B cell (primary cell): ENCODE data around the gene LILRB1. TPM values are rescaled to one million over a fixed set of nuclear protein-coding genes. Genes with fewer than 3 reads are reported as not detected.
A peak's percentile ranks its signal among the peaks of the same experiment; 100 is the strongest.
"Not testable (repeated sequence)": the region's sequence is repeated elsewhere in the genome, so short reads cannot be mapped to it uniquely, and the experiment has no call there.

Experiments
- ATAC-seq: fragments of 200-7000 bp; cut with Tn5 transposase; one replicate; pipeline ENCODE4 v1.10.0; 2021; ENCODE audit warnings: low read depth, mild to moderate bottlenecking, moderate number of reproducible peaks, moderate library complexity
- CTCF ChIA-PET: fragments of 350-600 bp; sonication (Branson Sonifier 250); formaldehyde crosslinking; loops from one replicate; lab custom pipeline; 2021; ENCODE audit warnings: antibody characterized with exemption, inconsistent platforms; lab: Charles Lee
- POLR2A ChIA-PET: fragments of 350-600 bp; sonication (Branson Sonifier 250); formaldehyde crosslinking; loops from one replicate; lab custom pipeline; 2021; ENCODE audit warnings: antibody characterized with exemption; lab: Charles Lee
- DNase-seq: peaks from one replicate; pipeline ENCODE4 v3.0.0; 2013
- H2AFZ ChIP-seq: 2 replicates; pipeline ENCODE4 v1.6.1; 2012; ENCODE audit warnings: mild to moderate bottlenecking, low read depth, low read length; ENCODE audit not compliant: insufficient read depth, poor library complexity, severe bottlenecking
- H3K27ac ChIP-seq, 2 donors: 1 replicate in 1 of 2; 2 replicates in 1 of 2; pipeline ENCODE4 v1.5.1; 2012 to 2013; ENCODE audit warnings: low read length in 2 of 2, mild to moderate bottlenecking in 2 of 2, moderate library complexity in 1 of 2
- H3K27me3 ChIP-seq, 4 experiments: fragments of 200-600 bp in 1 of 4; sonication (generic) in 1 of 4; replicated peaks in 1 of 4; 1 replicate in 2 of 4; 2 replicates in 2 of 4; pipeline versions ENCODE4 v1.6.1 to v1.7.0; 2013 to 2016; ENCODE audit warnings: low read length in 3 of 4, mild to moderate bottlenecking in 2 of 4, mixed read lengths in 1 of 4, moderate library complexity in 1 of 4; ENCODE audit not compliant: insufficient read depth in 4 of 4, control insufficient read depth in 3 of 4; ENCODE audit errors: control extremely low read depth in 1 of 4
- H3K36me3 ChIP-seq, 2 experiments: replicated peaks in 1 of 2; 1 replicate in 1 of 2; 2 replicates in 1 of 2; pipeline versions ENCODE4 v1.6.1 to v1.7.1; 2013; ENCODE audit warnings: low read length in 1 of 2; ENCODE audit not compliant: insufficient read depth in 2 of 2, control insufficient read depth in 1 of 2; ENCODE audit errors: control extremely low read depth in 1 of 2, extremely low read depth in 1 of 2
- H3K4me1 ChIP-seq, 2 donors: fragments of 200-600 bp in 1 of 2; sonication (generic) in 1 of 2; 1 replicate in 1 of 2; 2 replicates in 1 of 2; pipeline versions ENCODE4 v1.5.1 to v1.6.1; 2013 to 2017; ENCODE audit warnings: low read length in 2 of 2; ENCODE audit not compliant: control insufficient read depth in 2 of 2, insufficient read depth in 2 of 2
- H3K4me2 ChIP-seq: replicated peaks from 2 replicates; pipeline ENCODE3; 2012; ENCODE audit warnings: mild to moderate bottlenecking, low read depth, low read length; ENCODE audit not compliant: poor library complexity, severe bottlenecking
- H3K4me3 ChIP-seq, 5 experiments: fragments of 200-600 bp in 1 of 5; sonication (generic) in 1 of 5; 1 replicate in 3 of 5; 2 replicates in 2 of 5; pipeline versions ENCODE4 v1.5.1 to v1.7.0; 2011 to 2016; ENCODE audit warnings: low read length in 4 of 5, mild to moderate bottlenecking in 4 of 5, low read depth in 2 of 5, control low read depth in 1 of 5, moderate library complexity in 1 of 5; ENCODE audit not compliant: insufficient read depth in 1 of 5; ENCODE audit errors: control extremely low read depth in 1 of 5, extremely low read depth in 1 of 5
- H3K79me2 ChIP-seq: fragments of 200-600 bp; sonication (generic); one replicate; pipeline ENCODE4 v1.6.0; 2016; ENCODE audit warnings: low read length; ENCODE audit not compliant: control insufficient read depth, insufficient read depth
- H3K9ac ChIP-seq: fragments of 200-600 bp; sonication (generic); 2 replicates; pipeline ENCODE4 v1.6.1; 2017; ENCODE audit warnings: mild to moderate bottlenecking, low read length, moderate library complexity
- H3K9me3 ChIP-seq, 3 donors: one replicate each; pipeline versions ENCODE4 v1.6.1 to v1.7.1; 2013; ENCODE audit warnings: low read length in 2 of 3; ENCODE audit not compliant: control insufficient read depth in 2 of 3, insufficient read depth in 1 of 3; ENCODE audit errors: control extremely low read depth in 1 of 3
- H4K20me1 ChIP-seq: 2 replicates; pipeline ENCODE4 v1.6.0; 2012; ENCODE audit warnings: mild to moderate bottlenecking, low read length; ENCODE audit not compliant: insufficient read depth, control insufficient read depth, poor library complexity, severe bottlenecking
- H3K27ac Mint-ChIP-seq: one replicate; pipeline ENCODE4 v1.8.0; 2021; ENCODE audit warnings: mixed read lengths
- H3K27me3 Mint-ChIP-seq: one replicate; pipeline ENCODE4 v1.8.0; 2021; ENCODE audit warnings: mixed read lengths
- H3K4me1 Mint-ChIP-seq: one replicate; pipeline ENCODE4 v1.8.0; 2021; ENCODE audit warnings: mixed read lengths
- H3K4me3 Mint-ChIP-seq: one replicate; pipeline ENCODE4 v1.8.0; 2021; ENCODE audit warnings: mixed read lengths
- H3K9me3 Mint-ChIP-seq: one replicate; pipeline ENCODE4 v1.8.0; 2022; ENCODE audit warnings: mixed read lengths; ENCODE audit not compliant: insufficient read depth
- EZH2 ChIP-seq: IDR thresholded peaks from 2 replicates; pipeline ENCODE4 v1.6.1; 2012; ENCODE audit warnings: borderline replicate concordance, low read depth, mild to moderate bottlenecking, moderate library complexity, low read length; ENCODE audit not compliant: insufficient read depth, poor library complexity, severe bottlenecking
- WGBS: methylation state at CpG from one replicate; pipeline ENCODE4 v1.1.5; 2013; ENCODE audit warnings: missing lambda C conversion rate; ENCODE audit not compliant: insufficient coverage; 5-methylcytosine and 5-hydroxymethylcytosine counted together
- intact Hi-C: fragments of 100-400 bp; cut with micrococcal nuclease; formaldehyde crosslinking; loops from one replicate; pipeline ENCODE4 v1.10.0; 2022
- polyA minus RNA-seq: library from RNA; depleted of rRNA, polyadenylated mRNA; stranded (reverse); fragments of >200 nt; gene quantifications from 2 replicates; pipeline ENCODE4 v1.2.3, GENCODE V29; 2012
- polyA plus RNA-seq: library from polyadenylated mRNA; depleted of rRNA; stranded (reverse); fragments of >200 nt; gene quantifications from 2 replicates; pipeline ENCODE4 v1.2.3, GENCODE V29; 2012
- total RNA-seq, 2 donors: library from RNA; stranded (reverse); fragments of 120-200 nt in 1 of 2; gene quantifications; 1 replicate in 1 of 2; 2 replicates in 1 of 2; pipeline versions ENCODE4 v1.2.3 to v1.2.4, GENCODE V29; 2013 to 2022
- TF ChIP-seq, protein P1 (sequence below): fragments of 200-600 bp; IDR thresholded peaks from one replicate; pipeline ENCODE4 v1.8.0; 2022; ENCODE audit warnings: antibody characterized with exemption, mild to moderate bottlenecking

The LILRB1 gene
- 136 and 138 TPM in 2 replicates for total RNA-seq
- 63.2 TPM for total RNA-seq (2013)
- polyA plus RNA-seq = 170 and 172 TPM in 2 replicates
- polyA minus RNA-seq = 80.8 and 97.9 TPM in 2 replicates

GRCh38 chr19:54630262-54630661 is at the start of gene LILRB1:
Gene LILRB1, plus strand, starts transcription at chr19:54630484. Its CDS starts 590 bp downstream, at chr19:54631074.
- peak; percentile 58 for DNase-seq
- 9% methylated on average over 8 of the region's 9 CpGs for WGBS
- Histone ChIP-seq H3K4me1 (peaks cover 59 to 60% of the 10 kb centered on the region in 2 donors), H3K4me3 (peak within 1 kb of the TSS in 4 of 5 experiments; percentile 28 to 54 (median 34)), H3K79me2 (peaks cover 69% of the 10 kb centered on the region), H3K4me2 (peak within 1 kb of the TSS; percentile 79), H3K36me3 (peaks cover 3 to 63% of the 10 kb centered on the region in 2 experiments), H3K9ac (peak within 1 kb of the TSS; percentile 51), H3K27ac (peak within 1 kb of the TSS; percentile 32 to 87), H4K20me1 (peaks cover 41% of the 10 kb centered on the region), H2AFZ (peak within 1 kb of the TSS; percentile 17)
- CTCF ChIA-PET = interaction anchor here (1.0 to 2.1 kb wide), 2 partner anchors 10 to 22 kb away, joined by 3 to 6 read pairs; no protein-coding TSS in a partner anchor
- H3K27me3 ChIP-seq, H3K9me3 ChIP-seq, H3K9me3 Mint-ChIP-seq, H3K27me3 Mint-ChIP-seq: not testable (repeated sequence)
- peak within 1 kb of the TSS; percentile 88 for H3K4me3 Mint-ChIP-seq
- ATAC-seq = peak; percentile 56
- intact Hi-C loops = loop anchor here (2.0 kb wide), 1 partner anchor 13 kb away; no protein-coding TSS in a partner anchor
- peak within 1 kb of the TSS; percentile 97 for H3K27ac Mint-ChIP-seq
- POLR2A ChIA-PET = interaction anchor here (1.6 kb wide), 1 partner anchor 14 kb away, joined by 4 read pairs; no protein-coding TSS in a partner anchor
- H3K4me1 Mint-ChIP-seq = peaks cover 55% of the 10 kb centered on the region

- Mint-ChIP-seq H3K9me3 (peaks cover 3% of the 10 kb centered on the region), H3K4me1 (peaks cover 2% of the 10 kb centered on the region), H3K27me3 (peaks cover 55% of the 10 kb centered on the region), H3K4me3 (no peak overlapping the region), H3K27ac (no peak overlapping the region)
- H3K4me3 ChIP-seq = no peak overlapping the region
- DNase-seq (no peak), ATAC-seq (no peak)
- H3K36me3 ChIP-seq = no peaks in the 10 kb centered on the region
- no peak overlapping the region for H3K4me2 ChIP-seq
- ChIA-PET CTCF (no interaction called here), POLR2A (no interaction called here)
- peaks cover 0 to 1% of the 10 kb centered on the region in 2 donors for H3K4me1 ChIP-seq
- no peaks in the 10 kb centered on the region for H4K20me1 ChIP-seq
- no peak overlapping the region for H2AFZ ChIP-seq
- peaks cover 0 to 7% (median 3%) of the 10 kb centered on the region in 4 experiments for H3K27me3 ChIP-seq
- no peak overlapping the region for H3K27ac ChIP-seq
- intact Hi-C loops = no loop called here
- WGBS = 16% methylated on average over 4 of the region's 5 CpGs
- H3K9ac ChIP-seq = no peak overlapping the region
- TF ChIP-seq EZH2 = no peak
- TF ChIP-seq, protein P1, sequence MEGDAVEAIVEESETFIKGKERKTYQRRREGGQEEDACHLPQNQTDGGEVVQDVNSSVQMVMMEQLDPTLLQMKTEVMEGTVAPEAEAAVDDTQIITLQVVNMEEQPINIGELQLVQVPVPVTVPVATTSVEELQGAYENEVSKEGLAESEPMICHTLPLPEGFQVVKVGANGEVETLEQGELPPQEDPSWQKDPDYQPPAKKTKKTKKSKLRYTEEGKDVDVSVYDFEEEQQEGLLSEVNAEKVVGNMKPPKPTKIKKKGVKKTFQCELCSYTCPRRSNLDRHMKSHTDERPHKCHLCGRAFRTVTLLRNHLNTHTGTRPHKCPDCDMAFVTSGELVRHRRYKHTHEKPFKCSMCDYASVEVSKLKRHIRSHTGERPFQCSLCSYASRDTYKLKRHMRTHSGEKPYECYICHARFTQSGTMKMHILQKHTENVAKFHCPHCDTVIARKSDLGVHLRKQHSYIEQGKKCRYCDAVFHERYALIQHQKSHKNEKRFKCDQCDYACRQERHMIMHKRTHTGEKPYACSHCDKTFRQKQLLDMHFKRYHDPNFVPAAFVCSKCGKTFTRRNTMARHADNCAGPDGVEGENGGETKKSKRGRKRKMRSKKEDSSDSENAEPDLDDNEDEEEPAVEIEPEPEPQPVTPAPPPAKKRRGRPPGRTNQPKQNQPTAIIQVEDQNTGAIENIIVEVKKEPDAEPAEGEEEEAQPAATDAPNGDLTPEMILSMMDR = no peak
- H3K79me2 ChIP-seq = no peaks in the 10 kb centered on the region
- peaks cover 0 to 11% (median 5%) of the 10 kb centered on the region in 3 donors for H3K9me3 ChIP-seq
Measured at GRCh38 chr19:54586397-54586796, 43.9 kb upstream of the LILRB1 start.
